ENCODE data around the gene COX19.
A peak's percentile ranks its signal among the peaks of the same experiment; 100 is the strongest.
"Not testable (repeated sequence)": the region's sequence is repeated elsewhere in the genome, so short reads cannot be mapped to it uniquely, and the experiment has no call there.

Gene COX19

GRCh38 chr7:1009747-1010146, 34.4 kb upstream of the COX19 start:
- DNase-seq = no peak

DNA sequence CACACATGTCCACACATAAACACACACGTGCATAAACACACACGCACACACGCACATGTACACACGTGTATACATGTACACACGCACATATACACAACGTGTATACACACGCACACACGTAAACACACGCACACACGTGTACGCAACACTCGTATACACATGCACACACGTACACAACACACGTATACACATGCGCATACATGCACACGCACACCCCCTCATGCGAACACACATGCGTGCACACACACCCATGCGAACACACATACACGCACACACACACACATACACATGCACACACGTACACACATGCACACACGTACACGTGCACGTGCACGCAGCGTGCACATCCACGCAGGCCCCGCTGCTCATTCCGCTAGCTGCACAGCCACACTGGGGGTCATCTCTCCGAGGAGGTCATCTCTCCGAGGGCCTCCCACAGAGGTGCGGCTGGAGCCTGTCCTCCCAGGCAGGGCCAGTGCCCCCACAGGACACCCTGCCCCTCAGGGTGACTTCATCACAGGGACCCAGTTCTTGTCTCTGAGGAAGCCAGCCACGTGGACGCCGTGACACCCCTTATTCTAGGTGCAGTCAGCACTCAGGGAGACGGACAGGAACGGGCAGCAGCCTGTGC, 33.5 kb upstream of the COX19 start:
- DNase-seq = no peak

DNA sequence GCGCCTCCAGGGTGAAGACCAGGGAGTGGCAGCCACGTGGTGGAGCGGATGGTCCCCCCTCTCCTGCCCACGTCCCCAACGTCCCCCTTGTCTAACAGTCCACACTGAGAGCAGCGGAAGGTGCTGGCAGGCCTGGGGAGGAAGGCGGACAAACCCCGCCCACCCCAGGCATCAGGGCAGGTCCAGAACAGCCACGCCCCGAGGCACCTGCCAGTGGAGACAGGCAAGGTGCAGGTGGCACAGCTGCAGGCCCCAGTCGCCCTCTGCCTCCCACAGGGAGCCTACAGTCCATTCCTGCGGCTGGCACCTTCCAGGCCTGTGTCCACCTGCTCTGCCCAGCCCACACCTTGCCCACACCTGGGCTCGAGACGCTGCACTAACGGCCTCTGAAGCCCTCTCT, 32.6 kb upstream of the COX19 start:
- no peak for DNase-seq

DNA sequence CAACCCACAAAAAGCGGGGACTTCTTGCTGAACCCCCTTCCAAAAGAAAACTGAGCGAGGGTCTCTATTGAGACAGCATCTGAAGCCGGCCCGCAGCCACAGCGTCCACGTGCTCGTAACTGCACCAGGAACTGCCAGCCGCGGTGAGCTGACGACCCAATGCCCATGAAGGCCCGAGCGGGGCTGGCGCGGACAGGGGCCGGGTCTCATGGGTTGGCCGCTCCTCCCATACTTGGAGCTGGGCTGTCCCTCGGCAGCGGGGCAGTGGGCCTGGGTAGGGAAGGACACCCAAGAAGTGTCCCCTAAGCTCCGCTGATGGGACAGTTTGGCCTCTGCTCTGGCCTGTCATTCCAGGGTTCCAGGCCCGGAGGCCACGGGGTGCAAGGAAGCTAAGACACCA, 30.0 kb upstream of the COX19 start:
- no peak for DNase-seq

DNA sequence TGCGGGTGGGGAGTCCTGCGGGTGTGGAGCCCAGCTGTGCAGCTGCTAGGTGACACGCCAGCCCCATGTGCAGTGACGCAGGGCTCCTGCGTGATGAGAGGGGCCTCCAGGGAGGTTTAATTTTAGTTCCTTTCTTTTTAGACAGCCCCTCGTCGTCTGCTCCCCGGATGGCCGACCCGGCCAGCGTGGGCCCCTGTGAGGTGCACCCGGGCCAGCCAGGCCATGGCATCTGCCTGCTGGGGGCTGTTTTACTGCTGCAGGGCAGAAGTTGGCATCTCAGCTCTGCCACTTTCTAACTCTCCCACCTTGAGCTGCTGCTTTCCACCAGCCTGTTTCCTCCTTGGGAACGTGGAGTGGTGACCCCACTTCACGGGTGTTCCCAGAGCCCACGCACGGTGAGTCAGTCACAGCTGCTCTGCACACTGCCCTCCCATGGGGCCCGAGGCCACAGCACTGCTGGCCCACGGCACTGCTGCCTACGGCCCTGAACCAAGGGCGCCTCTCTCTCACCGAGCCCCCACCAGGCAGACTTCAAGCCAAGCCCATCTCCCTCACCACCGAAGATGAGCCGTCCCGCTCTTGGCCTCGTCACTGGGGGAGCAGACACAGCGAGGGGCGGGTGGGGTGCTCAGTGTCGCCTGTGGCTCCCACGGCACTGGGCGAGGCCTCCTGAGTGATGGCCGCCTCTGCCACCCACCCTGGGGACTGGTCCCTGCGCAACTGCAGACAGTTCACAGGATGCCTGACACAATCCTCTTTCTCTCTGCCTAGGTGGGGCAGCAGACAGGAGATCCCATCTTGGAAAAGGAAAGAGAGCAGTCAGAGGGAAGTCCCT, 28.9 kb upstream of the COX19 start:
- no peak for DNase-seq

- not testable (repeated sequence) for DNase-seq
Observed at GRCh38 chr7:1002445-1002844, 27.1 kb upstream of the COX19 start.

DNA sequence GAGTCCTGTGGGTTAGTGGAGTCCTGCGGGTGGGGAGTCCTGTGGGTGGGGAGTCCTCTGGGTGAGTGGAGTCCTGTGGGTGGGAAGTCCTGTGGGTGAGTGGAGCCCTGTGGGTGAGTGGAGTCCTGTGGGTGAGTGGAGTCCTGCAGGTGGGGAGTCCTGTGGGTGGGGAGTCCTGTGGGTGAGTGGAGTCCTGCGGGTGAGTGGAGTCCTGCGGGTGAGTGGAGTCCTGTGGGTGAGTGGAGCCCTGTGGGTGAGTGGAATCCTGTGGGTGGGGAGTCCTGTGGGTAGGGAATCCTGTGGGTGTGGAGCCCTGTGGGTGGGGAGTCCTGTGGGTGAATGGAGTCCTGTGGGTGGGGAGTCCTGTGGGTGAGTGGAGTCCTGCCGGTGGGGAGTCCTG, 26.7 kb upstream of the COX19 start:
- DNase-seq = not testable (repeated sequence)

DNA sequence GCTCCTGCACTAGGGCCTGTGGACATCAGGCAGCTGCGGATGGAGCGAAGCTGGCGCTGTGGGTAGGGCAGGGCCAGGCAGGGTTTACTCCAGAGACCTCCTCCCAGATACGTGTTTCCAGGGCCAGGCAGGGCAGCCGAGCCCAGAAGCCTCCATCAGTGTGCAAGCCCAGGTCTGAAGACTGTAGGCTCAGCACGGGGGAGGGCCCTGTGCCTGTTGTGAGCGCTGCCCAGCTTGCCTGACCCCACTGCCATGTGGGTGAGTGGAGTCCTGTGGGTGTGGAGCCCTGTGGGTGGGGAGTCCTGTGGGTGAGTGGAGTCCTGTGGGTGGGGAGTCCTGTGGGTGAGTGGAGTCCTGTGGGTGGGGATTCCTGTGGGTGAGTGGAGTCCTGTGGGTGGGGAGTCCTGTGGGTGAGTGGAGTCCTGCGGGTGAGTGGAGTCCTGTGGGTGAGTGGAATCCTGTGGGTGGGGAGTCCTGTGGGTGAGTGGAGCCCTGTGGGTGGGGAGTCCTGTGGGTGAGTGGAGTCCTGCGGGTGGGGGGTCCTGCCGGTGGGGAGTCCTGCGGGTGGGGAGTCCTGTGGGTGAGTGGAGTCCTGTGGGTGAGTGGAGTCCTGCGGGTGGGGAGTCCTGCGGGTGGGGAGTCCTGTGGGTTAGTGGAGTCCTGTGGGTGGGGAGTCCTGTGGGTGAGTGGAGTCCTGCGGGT, 25.9 kb upstream of the COX19 start:
- DNase-seq = not testable (repeated sequence)

- DNase-seq = no peak
Observed at GRCh38 chr7:999941-1000935, 24.9 kb upstream of the COX19 start.

- no peak for DNase-seq
Observed at GRCh38 chr7:999149-999879, 24.0 kb upstream of the COX19 start.

- DNase-seq = no peak
Observed at GRCh38 chr7:997404-998395, 22.4 kb upstream of the COX19 start.

- no peak for DNase-seq
Observed at GRCh38 chr7:996079-996872, 20.9 kb upstream of the COX19 start.

DNA sequence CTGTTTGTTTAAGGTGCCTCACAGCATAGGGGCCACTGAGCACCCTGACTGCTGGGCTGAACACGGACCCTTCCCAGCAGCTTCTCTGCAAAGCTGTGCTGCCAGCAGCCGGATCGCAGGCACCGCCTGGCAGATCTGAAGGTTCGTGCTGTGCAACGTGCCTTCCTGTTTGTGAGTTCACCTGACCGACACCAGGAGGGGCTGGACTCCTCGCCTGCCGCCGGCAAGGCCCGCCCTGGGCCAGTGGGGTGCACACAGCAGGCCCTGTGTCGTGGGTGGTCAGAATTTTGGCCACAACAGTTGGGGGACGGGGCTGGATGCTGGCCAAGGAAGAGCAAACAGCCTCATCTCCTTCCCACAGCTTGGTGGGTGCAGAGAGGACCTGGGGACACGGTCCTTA, 20.2 kb upstream of the COX19 start:
- DNase-seq = no peak

DNA sequence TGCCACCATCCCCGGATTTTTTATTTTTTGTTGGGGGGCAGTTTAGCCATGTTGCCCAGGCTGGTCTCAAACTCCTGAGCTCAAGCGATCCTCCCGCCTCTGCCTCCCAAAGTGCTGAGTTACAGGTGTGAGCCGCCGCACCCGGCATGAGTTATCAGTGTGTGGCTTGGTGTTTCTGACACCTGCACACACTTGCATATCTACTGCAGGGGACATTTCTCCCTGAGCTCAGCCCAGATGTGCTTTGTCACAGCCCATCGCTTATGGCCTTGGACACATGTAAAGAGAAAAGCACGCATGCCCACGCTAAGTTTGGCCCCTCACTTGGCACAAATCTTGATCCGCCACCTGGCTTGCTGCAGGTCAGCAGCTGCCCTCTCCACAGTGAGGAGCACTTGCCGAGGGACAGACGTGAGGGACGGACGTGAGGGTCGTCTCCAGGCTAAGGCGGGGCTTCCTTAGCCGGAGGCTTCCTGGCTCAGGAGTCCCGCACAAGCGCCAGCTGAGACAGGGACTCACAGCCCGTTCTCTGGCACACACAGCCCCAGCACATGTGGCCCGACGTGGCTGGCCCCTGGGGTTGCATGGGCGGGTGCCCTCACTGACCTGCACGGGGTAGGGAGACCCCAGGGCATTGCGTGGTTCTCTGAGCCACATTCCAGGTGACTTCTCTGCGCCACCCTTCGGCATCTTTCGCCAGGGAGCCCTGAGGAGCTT, 19.4 kb upstream of the COX19 start:
- DNase-seq = no peak

GRCh38 chr7:992709-993607, 17.6 kb upstream of the COX19 start:
- peak; percentile 87 for DNase-seq

DNA sequence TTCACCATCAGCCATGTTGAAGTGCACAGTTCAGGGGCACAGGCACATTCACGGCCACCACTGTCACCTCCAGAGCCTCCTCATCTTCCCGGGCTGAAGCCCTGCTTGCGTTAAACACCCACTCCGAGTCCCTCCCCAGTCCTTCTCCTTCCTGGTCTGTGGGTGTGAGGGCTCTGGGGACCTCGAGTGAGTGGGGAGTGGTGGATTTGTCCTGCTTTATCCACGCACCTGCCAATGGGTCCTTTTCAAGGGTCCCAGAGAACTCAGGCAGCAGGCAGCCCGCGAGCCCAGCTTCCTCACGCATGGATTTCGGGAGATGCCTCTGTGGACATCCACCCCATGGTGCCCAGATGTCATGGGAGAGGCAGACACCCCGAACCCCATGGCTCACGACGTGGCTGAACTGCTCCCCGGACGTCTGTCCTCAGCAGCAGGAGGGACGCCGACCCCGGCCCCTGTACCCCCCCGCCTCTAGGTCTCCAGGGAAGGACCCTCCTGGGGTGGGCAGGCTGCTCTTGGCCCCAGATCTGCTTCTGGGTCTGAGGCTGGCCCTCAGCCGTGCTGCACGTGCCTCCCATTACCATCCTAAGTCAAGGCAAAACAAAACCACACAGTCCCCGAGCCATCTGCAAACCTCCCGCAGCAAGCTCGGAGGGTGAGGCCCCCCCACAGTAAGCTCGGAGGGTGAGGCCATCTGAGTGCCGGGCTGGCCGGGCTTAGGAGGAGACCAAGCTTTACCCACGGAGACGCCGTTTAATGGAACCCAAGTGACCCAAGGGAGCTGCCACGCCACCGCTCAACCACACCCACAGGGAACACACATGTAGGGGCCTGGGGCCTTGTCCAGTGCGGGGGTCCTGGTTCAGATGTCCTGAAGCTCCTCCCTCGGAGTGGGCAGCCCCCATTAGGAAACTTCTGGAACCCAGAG, 16.6 kb upstream of the COX19 start:
- DNase-seq = no peak

All from amniotic stem cell (primary cell).